H1 (cell line): Measurements from ENCODE around the gene CAMTA2. TPM values are rescaled to one million over a fixed set of nuclear protein-coding genes. Genes with fewer than 3 reads are reported as not detected.

Experiments used
- CTCF ChIA-PET: fragments of 300-600 bp; sonication (Branson Sonifier 250); formaldehyde crosslinking; loops from one replicate; lab custom pipeline; 2021; ENCODE audit not compliant: partially characterized antibody; lab: Charles Lee
- POLR2A ChIA-PET: fragments of 300-600 bp; sonication (Branson Sonifier 250); formaldehyde crosslinking; loops from one replicate; lab custom pipeline; 2021; ENCODE audit warnings: inconsistent platforms; ENCODE audit not compliant: partially characterized antibody; lab: Charles Lee
- DNase-seq, 2 experiments: peaks; one replicate each; pipeline versions ENCODE4 v3.0.0 to v3.0.0-alpha.2; 2010 to 2022; ENCODE audit warnings: low spot score in 2 of 2, low read depth in 1 of 2, mixed read lengths in 1 of 2
- FAIRE-seq: peaks from 2 replicates; lab custom pipeline; 2011; peaks lifted over from hg19 to GRCh38; lab: Jason Lieb, UNC
- H2AFZ ChIP-seq: 2 replicates; pipeline ENCODE4 v1.8.1; 2012; ENCODE audit warnings: low read length, inconsistent platforms
- H2AK5ac ChIP-seq: 2 replicates; pipeline ENCODE4 v1.6.1; 2013; ENCODE audit warnings: low read depth, low read length
- H2BK120ac ChIP-seq: replicated peaks from 2 replicates; pipeline ENCODE3; 2013; ENCODE audit warnings: low read depth, low read length, inconsistent platforms
- H2BK12ac ChIP-seq: 2 replicates; pipeline ENCODE4 v1.6.1; 2013; ENCODE audit warnings: low read depth, low read length
- H2BK15ac ChIP-seq: 2 replicates; pipeline ENCODE4 v1.6.1; 2013; ENCODE audit warnings: low read length
- H2BK20ac ChIP-seq: 2 replicates; pipeline ENCODE4 v1.6.1; 2013; ENCODE audit warnings: low read length
- H2BK5ac ChIP-seq: 2 replicates; pipeline ENCODE4 v1.6.1; 2013; ENCODE audit warnings: low read depth, low read length
- H3K14ac ChIP-seq: 2 replicates; pipeline ENCODE4 v1.6.1; 2013; ENCODE audit warnings: inconsistent platforms; ENCODE audit not compliant: insufficient read length
- H3K18ac ChIP-seq: 2 replicates; pipeline ENCODE4 v1.6.1; 2013; ENCODE audit warnings: low read length; ENCODE audit errors: extremely low read depth
- H3K23ac ChIP-seq: 2 replicates; pipeline ENCODE4 v1.6.1; 2013; ENCODE audit warnings: inconsistent platforms; ENCODE audit not compliant: insufficient read length
- H3K23me2 ChIP-seq: 2 replicates; pipeline ENCODE4 v1.6.1; 2013; ENCODE audit warnings: low read depth, low read length
- H3K27ac ChIP-seq: 2 replicates; pipeline ENCODE4 v1.6.1; 2011; ENCODE audit warnings: low read depth, low read length, inconsistent platforms
- H3K27me3 ChIP-seq, 4 experiments: replicated peaks in 1 of 4; 1 replicate in 1 of 4; 2 replicates in 3 of 4; pipeline versions ENCODE4 v1.6.1 to v1.8.1; 2011 to 2013; ENCODE audit warnings: low read length in 3 of 4, mild to moderate bottlenecking in 3 of 4, inconsistent platforms in 2 of 4, mixed read lengths in 2 of 4, moderate library complexity in 1 of 4; ENCODE audit not compliant: control insufficient read depth in 3 of 4, insufficient read depth in 3 of 4; ENCODE audit errors: extremely low read depth in 1 of 4
- H3K36me3 ChIP-seq, 4 experiments: 2 replicates each; pipeline versions ENCODE4 v1.6.1 to v1.8.1; 2011 to 2013; ENCODE audit warnings: mild to moderate bottlenecking in 4 of 4, low read length in 3 of 4, moderate library complexity in 2 of 4, control low read depth in 1 of 4, inconsistent platforms in 1 of 4; ENCODE audit not compliant: insufficient read depth in 4 of 4, control insufficient read depth in 2 of 4
- H3K4ac ChIP-seq: replicated peaks from 2 replicates; pipeline ENCODE3; 2013; ENCODE audit warnings: low read length, low read depth, mixed read lengths, inconsistent platforms; ENCODE audit not compliant: insufficient read length
- H3K4me1 ChIP-seq, 4 experiments: replicated peaks in 1 of 4; 1 replicate in 1 of 4; 2 replicates in 3 of 4; pipeline versions ENCODE4 v1.6.1 to v1.8.1; 2011 to 2013; ENCODE audit warnings: low read length in 3 of 4, inconsistent platforms in 2 of 4, mixed read lengths in 1 of 4; ENCODE audit not compliant: insufficient read depth in 4 of 4, control insufficient read depth in 3 of 4
- H3K4me2 ChIP-seq, 2 experiments: 2 replicates each; pipeline versions ENCODE4 v1.6.1 to v1.8.1; 2011 to 2013; ENCODE audit warnings: low read depth in 2 of 2, low read length in 2 of 2, control low read depth in 1 of 2, inconsistent platforms in 1 of 2, mild to moderate bottlenecking in 1 of 2; ENCODE audit not compliant: insufficient read depth in 1 of 2
- H3K4me3 ChIP-seq, 4 experiments: fragments of 200-600, 300-600 bp in 1 of 4; sonication (generic), shearing (Covaris generic), sonication (Bioruptor Twin) in 1 of 4; 2 replicates each; pipeline versions ENCODE4 v1.5.1 to v1.8.1; 2011 to 2016; ENCODE audit warnings: low read length in 4 of 4, low read depth in 3 of 4, control low read depth in 2 of 4, inconsistent platforms in 2 of 4, mild to moderate bottlenecking in 2 of 4, mixed read lengths in 1 of 4, moderate library complexity in 1 of 4; ENCODE audit not compliant: insufficient read depth in 2 of 4; ENCODE audit errors: extremely low read depth in 1 of 4
- H3K56ac ChIP-seq: replicated peaks from 2 replicates; pipeline ENCODE3; 2013; ENCODE audit warnings: low read depth, mild to moderate bottlenecking, mixed read lengths, low read length, inconsistent platforms; ENCODE audit not compliant: insufficient read length
- H3K79me1 ChIP-seq: 2 replicates; pipeline ENCODE4 v1.6.1; 2013; ENCODE audit warnings: low read depth, low read length, control low read depth
- H3K79me2 ChIP-seq, 2 experiments: 2 replicates each; pipeline versions ENCODE4 v1.6.1 to v1.8.1; 2012 to 2013; ENCODE audit warnings: low read length in 2 of 2, mild to moderate bottlenecking in 2 of 2, inconsistent platforms in 1 of 2; ENCODE audit not compliant: insufficient read depth in 2 of 2, control insufficient read depth in 1 of 2
- H3K9ac ChIP-seq, 4 experiments: replicated peaks in 1 of 4; 1 replicate in 1 of 4; 2 replicates in 3 of 4; pipeline versions ENCODE4 v1.6.1 to v1.8.1; 2011 to 2013; ENCODE audit warnings: low read depth in 3 of 4, low read length in 3 of 4, control low read depth in 2 of 4, mild to moderate bottlenecking in 2 of 4, moderate library complexity in 2 of 4, inconsistent platforms in 1 of 4; ENCODE audit errors: extremely low read depth in 1 of 4
- H3K9me3 ChIP-seq, 2 experiments: 2 replicates each; pipeline versions ENCODE4 v1.6.1 to v1.8.1; 2012 to 2013; ENCODE audit warnings: mild to moderate bottlenecking in 2 of 2, moderate library complexity in 2 of 2, control low read depth in 1 of 2, inconsistent platforms in 1 of 2, low read depth in 1 of 2, low read length in 1 of 2, mixed read lengths in 1 of 2; ENCODE audit not compliant: insufficient read depth in 2 of 2
- H4K20me1 ChIP-seq, 2 experiments: replicated peaks in 1 of 2; 2 replicates each; pipeline versions ENCODE3 to v1.8.1; 2011 to 2013; ENCODE audit warnings: inconsistent platforms in 2 of 2, low read length in 2 of 2, mild to moderate bottlenecking in 1 of 2; ENCODE audit not compliant: insufficient read depth in 2 of 2, control insufficient read depth in 1 of 2
- H4K5ac ChIP-seq: 2 replicates; pipeline ENCODE4 v1.6.1; 2013; ENCODE audit warnings: low read length, low read depth, mixed read lengths, inconsistent platforms; ENCODE audit not compliant: insufficient read length
- H4K8ac ChIP-seq: 2 replicates; pipeline ENCODE4 v1.8.0; 2013; ENCODE audit warnings: mild to moderate bottlenecking, moderate library complexity, low read length, inconsistent platforms; ENCODE audit not compliant: insufficient read depth; ENCODE audit errors: extremely low read depth
- H4K91ac ChIP-seq: replicated peaks from 2 replicates; pipeline ENCODE3; 2013; ENCODE audit warnings: low read length, mixed read lengths, inconsistent platforms; ENCODE audit not compliant: insufficient read length
- CTCF ChIP-seq, 3 experiments: IDR thresholded peaks; 1 replicate in 2 of 3; 2 replicates in 1 of 3; pipeline versions ENCODE4 v1.5.1 to v1.6.1; 2011; ENCODE audit warnings: low read length in 3 of 3, mild to moderate bottlenecking in 3 of 3, inconsistent platforms in 2 of 3, low read depth in 1 of 3, moderate library complexity in 1 of 3; ENCODE audit not compliant: insufficient read depth in 1 of 3; ENCODE audit errors: control extremely low read depth in 1 of 3
- RAD21 ChIP-seq, 2 experiments: IDR thresholded peaks in 1 of 2; conservative IDR thresholded peaks in 1 of 2; 2 replicates each; pipeline ENCODE4 v1.6.1; 2011; ENCODE audit warnings: low read depth in 2 of 2, low read length in 2 of 2, improper control_type of control experiment in 1 of 2, inconsistent platforms in 1 of 2, mild to moderate bottlenecking in 1 of 2, moderate library complexity in 1 of 2
- SIN3A ChIP-seq, 2 experiments: IDR thresholded peaks in 1 of 2; conservative IDR thresholded peaks in 1 of 2; 2 replicates each; pipeline ENCODE4 v1.6.1; 2011 to 2012; ENCODE audit warnings: low read length in 2 of 2, improper control_type of control experiment in 1 of 2, low read depth in 1 of 2, mild to moderate bottlenecking in 1 of 2
- SRF ChIP-seq: IDR thresholded peaks from 2 replicates; pipeline ENCODE4 v1.6.1; 2011; ENCODE audit warnings: mild to moderate bottlenecking, low read depth, low read length, moderate library complexity
- WGBS, 2 experiments: shearing (Covaris generic) in 1 of 2; methylation state at CpG; one replicate each; pipeline versions ENCODE4 v1.1.6 to v1.1.7; 2013 to 2015; ENCODE audit warnings: low lambda C conversion rate in 2 of 2, mixed read lengths in 2 of 2, inconsistent platforms in 1 of 2, low coverage in 1 of 2, missing lambda C conversion rate in 1 of 2; ENCODE audit not compliant: insufficient replicate concordance in 2 of 2, insufficient coverage in 1 of 2, insufficient read length in 1 of 2; ENCODE audit errors: extremely low coverage in 1 of 2, missing lambda C conversion rate in 1 of 2; 5-methylcytosine and 5-hydroxymethylcytosine counted together
- polyA plus RNA-seq, 7 experiments: library from polyadenylated mRNA; depleted of rRNA in 3 of 7; stranded (reverse) in 5 of 7; unstranded in 2 of 7; fragments of >200 nt in 5 of 7; fragments of 200-250 nt in 2 of 7; gene quantifications; 1 replicate in 5 of 7; 2 replicates in 1 of 7; 4 replicates in 1 of 7; pipeline versions ENCODE4 v1.2.1 to v1.2.3, GENCODE V29; 2011 to 2013; ENCODE audit warnings: missing spikeins in 2 of 7, mixed read lengths in 2 of 7
- total RNA-seq: library from RNA; stranded (reverse); fragmentation: NEBNext Ultra II Directional; extraction: Animal tissue kit (Norgen Biotek cat#: 25700); gene quantifications from 2 replicates; pipeline ENCODE4 v1.2.1, GENCODE V29; 2021
- TF ChIP-seq, protein P1 (sequence below): IDR thresholded peaks from 2 replicates; pipeline ENCODE4 v1.6.1; 2011; ENCODE audit warnings: low read length, improper control_type of control experiment

Gene CAMTA2
- total and polyA plus RNA-seq, 2 of the 8 experiments (the other 6 are each of a cell fraction or from before 2014, with no cell fraction given), result 5.5 to 12.0 TPM

DNA sequence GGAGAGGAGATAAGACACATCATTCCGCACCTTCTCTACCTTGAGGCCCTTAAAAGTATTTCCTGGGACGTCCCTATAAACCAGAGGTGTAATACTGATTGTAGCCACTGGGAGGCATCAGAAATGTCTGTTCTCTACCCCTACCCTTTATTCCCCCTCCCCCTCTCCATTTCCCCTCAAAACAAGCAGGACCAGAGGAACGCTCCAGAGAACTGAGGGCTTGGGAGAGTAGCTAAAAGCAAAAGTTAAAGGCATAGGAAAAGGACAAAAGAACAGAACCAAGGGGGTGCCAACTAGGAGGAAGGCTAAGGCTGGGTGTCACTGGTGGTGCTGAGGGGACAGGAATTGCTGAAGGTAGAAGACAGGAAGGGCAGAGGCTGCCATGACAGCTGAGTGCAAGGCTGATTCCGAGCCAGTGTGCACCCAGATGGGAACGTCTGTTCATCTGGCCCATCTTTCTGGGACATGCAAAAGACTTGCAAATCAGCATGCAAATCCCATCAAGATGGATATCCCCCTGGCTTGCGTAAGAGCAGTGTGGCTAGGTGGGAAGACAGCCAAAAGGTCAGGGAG, 6.7 kb downstream of the CAMTA2 start:
- Histone ChIP-seq H3K36me3 (no peaks in the 10 kb centered on the region; a peak in 1 of 8 replicates), H4K20me1 (peaks cover 0 to 2% of the 10 kb centered on the region in 2 experiments), H3K14ac (no peak overlapping the region), H3K23ac (no peak overlapping the region), H3K23me2 (peaks cover 2% of the 10 kb centered on the region; the same call in 1 of the 2 replicates), H3K79me1 (no peaks in the 10 kb centered on the region), H2BK15ac (0 out of 2 replicates have a peak overlapping the region, but pooled peaks have one; percentile 37), H3K27me3 (peaks cover 0 to 20% (median 18%) of the 10 kb centered on the region in 4 experiments; a peak in 6 of 7 replicates), H3K4me1 (peaks cover 0 to 4% (median 3%) of the 10 kb centered on the region in 4 experiments; a peak in 3 of 7 replicates), H2AK5ac (no peak overlapping the region), H4K91ac (no peak overlapping the region), H2AFZ (no peak overlapping the region), H3K9ac (no peak overlapping the region; a peak in 1 of 7 replicates), H3K56ac (no peak overlapping the region), H2BK20ac (no peak overlapping the region), H4K8ac (no peak overlapping the region), H3K18ac (0 out of 2 replicates have a peak overlapping the region, but pooled peaks have one; percentile 36), H2BK12ac (no peak overlapping the region), H3K79me2 (no peaks in the 10 kb centered on the region), H3K4me3 (no peak overlapping the region), H3K27ac (no peak overlapping the region), H2BK120ac (no peak overlapping the region), H2BK5ac (0 out of 2 replicates have a peak overlapping the region, but pooled peaks have one; percentile 56), H4K5ac (no peak overlapping the region), H3K9me3 (no peaks in the 10 kb centered on the region), H3K4ac (no peak overlapping the region), H3K4me2 (no peak overlapping the region; a peak in 1 of 4 replicates)
- ChIA-PET POLR2A (interaction anchor here (0.6 to 6.1 kb wide), 11 partner anchors 8 to 98 kb away, joined by 3 to 62 read pairs (median 6); partner anchors contain the start of genes INCA1, KIF1C, PFN1 and RNF167), CTCF (interaction anchor here (0.6 to 4.7 kb wide), 27 partner anchors 9 to 670 kb away, joined by 3 to 43 read pairs (median 5); partner anchors contain the start of genes C17orf107, CAMTA2, INCA1 and KIF1C)
- TF ChIP-seq RAD21 (IDR thresholded peaks at IDR 0.05 in 1 of 2, conservative IDR thresholded peaks at IDR 0.05 in 1 of 2; ENCODE audit: low read depth in 2 of 2, low read length in 2 of 2) (peak; percentile 61 to 69), CTCF (IDR thresholded peaks at IDR 0.05; ENCODE audit: control extremely low read depth in 1 of 3, insufficient read depth in 1 of 3, low read depth in 1 of 3, low read length in 3 of 3) (peak in 2 of 3 experiments; percentile 63 to 80; a peak in 3 of 4 replicates), SRF (0 out of 2 replicates have a peak, but pooled peaks have one; percentile 9), SIN3A (conservative IDR thresholded peaks at IDR 0.05 in 1 of 2, IDR thresholded peaks at IDR 0.05 in 1 of 2; ENCODE audit: low read depth in 1 of 2, low read length in 2 of 2) (0 out of 4 replicates have a peak, but pooled peaks of 1 of the 2 experiments have one; percentile 18)
- TF ChIP-seq, protein P1, sequence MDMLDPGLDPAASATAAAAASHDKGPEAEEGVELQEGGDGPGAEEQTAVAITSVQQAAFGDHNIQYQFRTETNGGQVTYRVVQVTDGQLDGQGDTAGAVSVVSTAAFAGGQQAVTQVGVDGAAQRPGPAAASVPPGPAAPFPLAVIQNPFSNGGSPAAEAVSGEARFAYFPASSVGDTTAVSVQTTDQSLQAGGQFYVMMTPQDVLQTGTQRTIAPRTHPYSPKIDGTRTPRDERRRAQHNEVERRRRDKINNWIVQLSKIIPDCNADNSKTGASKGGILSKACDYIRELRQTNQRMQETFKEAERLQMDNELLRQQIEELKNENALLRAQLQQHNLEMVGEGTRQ, result no peak
- WGBS, 2 experiments, result 63% methylated on average over 5 of the region's 6 CpGs; no CpG with 5 or more reads in 1 of the 2 experiments
- peak in 1 of 2 experiments; percentile 73 for DNase-seq
- FAIRE-seq, result peak; percentile 92
